ENCODE measurements around the gene DRC7. TPM values are rescaled to one million over a fixed set of nuclear protein-coding genes. Genes with fewer than 3 reads are reported as not detected.

Gene DRC7
- total and polyA plus RNA-seq, 9 of the 15 experiments (the other 6 are each of a cell fraction or from before 2014, with no cell fraction given) = 0.04 to 0.33 (median 0.12) TPM; not detected in 3

DNA sequence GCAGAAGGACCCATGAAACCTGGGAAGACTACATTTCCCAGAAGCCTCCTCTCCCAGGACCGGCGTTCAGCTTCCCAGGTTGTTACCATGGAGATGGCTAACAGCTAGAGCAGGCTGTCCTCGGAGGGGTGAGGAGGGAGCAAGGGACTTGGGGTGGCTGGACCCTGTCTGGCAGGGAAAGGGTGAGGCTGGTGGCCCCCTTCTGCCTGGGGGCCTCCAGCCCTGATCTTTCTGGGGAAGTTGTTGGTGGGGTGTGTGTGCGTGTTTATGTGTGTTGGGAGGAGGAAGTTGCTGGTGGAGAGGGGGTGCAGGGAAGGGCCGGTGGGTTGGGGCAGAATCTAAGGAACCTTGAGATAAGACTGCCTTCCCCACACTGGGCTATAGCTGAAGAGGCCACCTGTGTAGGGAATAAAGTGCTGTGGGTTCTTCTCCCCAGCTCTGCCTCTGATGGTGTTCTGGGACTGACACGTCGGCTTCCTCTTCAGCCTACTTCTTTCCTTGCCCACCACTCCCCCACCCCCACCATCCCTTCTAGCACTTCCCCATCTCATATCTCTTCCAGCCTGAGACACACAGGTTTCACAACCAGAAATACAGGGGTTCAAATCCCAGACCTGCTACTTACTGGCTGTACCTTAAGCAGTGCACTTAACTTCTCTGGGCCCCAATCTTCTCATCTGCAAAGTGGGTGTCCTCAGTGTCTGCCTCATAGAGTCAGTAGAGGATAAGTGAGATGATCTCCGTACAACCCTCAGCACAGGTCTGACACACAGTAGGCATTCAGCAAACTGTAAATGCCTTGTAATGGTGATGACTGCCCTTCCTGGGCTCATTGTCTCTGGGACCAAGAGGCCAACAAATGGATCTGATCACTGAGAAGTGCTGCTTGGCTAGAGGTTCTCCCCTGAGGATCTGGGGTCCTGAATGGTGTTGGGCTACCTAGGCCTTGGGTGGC lies at the start of gene DRC7 (continued):
- TF ChIP-seq, protein P1, sequence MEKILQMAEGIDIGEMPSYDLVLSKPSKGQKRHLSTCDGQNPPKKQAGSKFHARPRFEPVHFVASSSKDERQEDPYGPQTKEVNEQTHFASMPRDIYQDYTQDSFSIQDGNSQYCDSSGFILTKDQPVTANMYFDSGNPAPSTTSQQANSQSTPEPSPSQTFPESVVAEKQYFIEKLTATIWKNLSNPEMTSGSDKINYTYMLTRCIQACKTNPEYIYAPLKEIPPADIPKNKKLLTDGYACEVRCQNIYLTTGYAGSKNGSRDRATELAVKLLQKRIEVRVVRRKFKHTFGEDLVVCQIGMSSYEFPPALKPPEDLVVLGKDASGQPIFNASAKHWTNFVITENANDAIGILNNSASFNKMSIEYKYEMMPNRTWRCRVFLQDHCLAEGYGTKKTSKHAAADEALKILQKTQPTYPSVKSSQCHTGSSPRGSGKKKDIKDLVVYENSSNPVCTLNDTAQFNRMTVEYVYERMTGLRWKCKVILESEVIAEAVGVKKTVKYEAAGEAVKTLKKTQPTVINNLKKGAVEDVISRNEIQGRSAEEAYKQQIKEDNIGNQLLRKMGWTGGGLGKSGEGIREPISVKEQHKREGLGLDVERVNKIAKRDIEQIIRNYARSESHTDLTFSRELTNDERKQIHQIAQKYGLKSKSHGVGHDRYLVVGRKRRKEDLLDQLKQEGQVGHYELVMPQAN (IDR thresholded peaks at IDR 0.05; ENCODE audit: borderline replicate concordance) = peak; percentile 65; the same call in 1 of the 2 replicates
- TF ChIP-seq ESRRA (IDR thresholded peaks at IDR 0.05; ENCODE audit: borderline replicate concordance, low read depth) (0 out of 2 replicates have a peak, but pooled peaks have one; percentile 11), RBM39 (optimal IDR thresholded peaks at IDR 0.05; ENCODE audit: low read depth, low read length) (no peak), MCM7 (IDR thresholded peaks at IDR 0.05) (no peak), PHF8 (IDR thresholded peaks at IDR 0.05; ENCODE audit: borderline replicate concordance, low read length) (peak; percentile 28; the same call in 1 of the 2 replicates), NFXL1 (CRISPR knock-in tag; IDR thresholded peaks at IDR 0.05) (no peak), ETV5 (CRISPR knock-in tag; IDR thresholded peaks at IDR 0.05; ENCODE audit: low read depth) (no peak), SMAD4 (CRISPR knock-in tag; conservative IDR thresholded peaks at IDR 0.05) (no peak), NFIC (IDR thresholded peaks at IDR 0.05) (no peak), KLF16 (IDR thresholded peaks at IDR 0.05) (no peak), NBN (IDR thresholded peaks at IDR 0.05; ENCODE audit: low read depth) (peak; percentile 35; the same call in 1 of the 2 replicates), ZNF445 (CRISPR knock-in tag; IDR thresholded peaks at IDR 0.05; ENCODE audit: low read depth) (no peak), ZNF217 (CRISPR knock-in tag; IDR thresholded peaks at IDR 0.05) (no peak), SMARCE1 (IDR thresholded peaks at IDR 0.05) (peak; percentile 66; the same call in 1 of the 2 replicates)
- TF ChIP-seq, protein P2, sequence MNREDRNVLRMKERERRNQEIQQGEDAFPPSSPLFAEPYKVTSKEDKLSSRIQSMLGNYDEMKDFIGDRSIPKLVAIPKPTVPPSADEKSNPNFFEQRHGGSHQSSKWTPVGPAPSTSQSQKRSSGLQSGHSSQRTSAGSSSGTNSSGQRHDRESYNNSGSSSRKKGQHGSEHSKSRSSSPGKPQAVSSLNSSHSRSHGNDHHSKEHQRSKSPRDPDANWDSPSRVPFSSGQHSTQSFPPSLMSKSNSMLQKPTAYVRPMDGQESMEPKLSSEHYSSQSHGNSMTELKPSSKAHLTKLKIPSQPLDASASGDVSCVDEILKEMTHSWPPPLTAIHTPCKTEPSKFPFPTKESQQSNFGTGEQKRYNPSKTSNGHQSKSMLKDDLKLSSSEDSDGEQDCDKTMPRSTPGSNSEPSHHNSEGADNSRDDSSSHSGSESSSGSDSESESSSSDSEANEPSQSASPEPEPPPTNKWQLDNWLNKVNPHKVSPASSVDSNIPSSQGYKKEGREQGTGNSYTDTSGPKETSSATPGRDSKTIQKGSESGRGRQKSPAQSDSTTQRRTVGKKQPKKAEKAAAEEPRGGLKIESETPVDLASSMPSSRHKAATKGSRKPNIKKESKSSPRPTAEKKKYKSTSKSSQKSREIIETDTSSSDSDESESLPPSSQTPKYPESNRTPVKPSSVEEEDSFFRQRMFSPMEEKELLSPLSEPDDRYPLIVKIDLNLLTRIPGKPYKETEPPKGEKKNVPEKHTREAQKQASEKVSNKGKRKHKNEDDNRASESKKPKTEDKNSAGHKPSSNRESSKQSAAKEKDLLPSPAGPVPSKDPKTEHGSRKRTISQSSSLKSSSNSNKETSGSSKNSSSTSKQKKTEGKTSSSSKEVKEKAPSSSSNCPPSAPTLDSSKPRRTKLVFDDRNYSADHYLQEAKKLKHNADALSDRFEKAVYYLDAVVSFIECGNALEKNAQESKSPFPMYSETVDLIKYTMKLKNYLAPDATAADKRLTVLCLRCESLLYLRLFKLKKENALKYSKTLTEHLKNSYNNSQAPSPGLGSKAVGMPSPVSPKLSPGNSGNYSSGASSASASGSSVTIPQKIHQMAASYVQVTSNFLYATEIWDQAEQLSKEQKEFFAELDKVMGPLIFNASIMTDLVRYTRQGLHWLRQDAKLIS (CRISPR knock-in tag; IDR thresholded peaks at IDR 0.05) = no peak
- TF ChIP-seq, protein P3, sequence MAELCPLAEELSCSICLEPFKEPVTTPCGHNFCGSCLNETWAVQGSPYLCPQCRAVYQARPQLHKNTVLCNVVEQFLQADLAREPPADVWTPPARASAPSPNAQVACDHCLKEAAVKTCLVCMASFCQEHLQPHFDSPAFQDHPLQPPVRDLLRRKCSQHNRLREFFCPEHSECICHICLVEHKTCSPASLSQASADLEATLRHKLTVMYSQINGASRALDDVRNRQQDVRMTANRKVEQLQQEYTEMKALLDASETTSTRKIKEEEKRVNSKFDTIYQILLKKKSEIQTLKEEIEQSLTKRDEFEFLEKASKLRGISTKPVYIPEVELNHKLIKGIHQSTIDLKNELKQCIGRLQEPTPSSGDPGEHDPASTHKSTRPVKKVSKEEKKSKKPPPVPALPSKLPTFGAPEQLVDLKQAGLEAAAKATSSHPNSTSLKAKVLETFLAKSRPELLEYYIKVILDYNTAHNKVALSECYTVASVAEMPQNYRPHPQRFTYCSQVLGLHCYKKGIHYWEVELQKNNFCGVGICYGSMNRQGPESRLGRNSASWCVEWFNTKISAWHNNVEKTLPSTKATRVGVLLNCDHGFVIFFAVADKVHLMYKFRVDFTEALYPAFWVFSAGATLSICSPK (IDR thresholded peaks at IDR 0.05; ENCODE audit: borderline replicate concordance) = no peak
- TF ChIP-seq, protein P4, sequence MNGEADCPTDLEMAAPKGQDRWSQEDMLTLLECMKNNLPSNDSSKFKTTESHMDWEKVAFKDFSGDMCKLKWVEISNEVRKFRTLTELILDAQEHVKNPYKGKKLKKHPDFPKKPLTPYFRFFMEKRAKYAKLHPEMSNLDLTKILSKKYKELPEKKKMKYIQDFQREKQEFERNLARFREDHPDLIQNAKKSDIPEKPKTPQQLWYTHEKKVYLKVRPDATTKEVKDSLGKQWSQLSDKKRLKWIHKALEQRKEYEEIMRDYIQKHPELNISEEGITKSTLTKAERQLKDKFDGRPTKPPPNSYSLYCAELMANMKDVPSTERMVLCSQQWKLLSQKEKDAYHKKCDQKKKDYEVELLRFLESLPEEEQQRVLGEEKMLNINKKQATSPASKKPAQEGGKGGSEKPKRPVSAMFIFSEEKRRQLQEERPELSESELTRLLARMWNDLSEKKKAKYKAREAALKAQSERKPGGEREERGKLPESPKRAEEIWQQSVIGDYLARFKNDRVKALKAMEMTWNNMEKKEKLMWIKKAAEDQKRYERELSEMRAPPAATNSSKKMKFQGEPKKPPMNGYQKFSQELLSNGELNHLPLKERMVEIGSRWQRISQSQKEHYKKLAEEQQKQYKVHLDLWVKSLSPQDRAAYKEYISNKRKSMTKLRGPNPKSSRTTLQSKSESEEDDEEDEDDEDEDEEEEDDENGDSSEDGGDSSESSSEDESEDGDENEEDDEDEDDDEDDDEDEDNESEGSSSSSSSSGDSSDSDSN (IDR thresholded peaks at IDR 0.05; ENCODE audit: borderline replicate concordance in 1 of 2, low read depth in 2 of 2, low read length in 2 of 2) = 0 out of 4 replicates have a peak, but pooled peaks of 1 of the 2 experiments have one; percentile 14
